Measurements from ENCODE around the gene ABLIM3.

DNA sequence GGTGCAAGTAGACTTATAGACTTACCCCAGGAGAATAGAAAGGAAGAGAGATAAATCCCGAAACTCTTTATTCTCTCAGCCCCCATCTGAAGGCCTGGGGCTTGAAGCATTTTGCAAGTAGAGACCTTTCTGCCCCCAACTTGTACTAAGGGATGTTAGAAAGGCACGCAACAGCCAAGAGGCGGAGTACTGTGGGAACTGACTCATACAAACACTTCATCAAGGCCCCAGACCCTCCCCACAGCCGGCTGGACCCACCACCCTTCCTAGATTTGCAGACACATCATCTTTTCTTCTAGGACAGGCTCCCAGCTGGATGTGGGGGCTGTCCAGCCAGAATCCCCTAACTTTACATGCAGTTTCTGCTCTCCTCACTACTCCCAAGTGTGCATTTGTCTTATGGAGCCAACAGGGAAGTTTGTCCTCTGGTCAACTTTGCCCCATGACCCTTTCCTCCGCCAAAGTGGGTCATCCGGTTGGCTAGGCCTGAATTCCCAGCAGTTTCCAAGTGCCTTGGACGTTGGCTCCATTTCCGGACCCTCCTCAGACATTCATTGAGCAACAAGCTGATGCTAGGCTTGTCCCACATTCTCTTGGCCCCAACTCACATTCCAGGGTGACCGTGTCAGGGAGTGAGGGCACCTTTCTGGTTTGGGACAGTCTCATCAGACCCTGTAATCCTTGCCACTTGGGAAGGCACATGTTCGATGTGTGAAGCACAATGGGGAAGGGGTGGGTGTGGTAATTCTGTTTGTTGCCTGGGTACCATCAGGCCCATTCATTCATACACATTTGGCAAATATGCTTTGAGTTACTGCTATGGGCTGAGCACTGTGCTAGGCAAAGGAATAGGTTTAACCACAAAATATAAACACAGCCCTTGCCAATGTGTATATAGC, 64.6 kb downstream of the ABLIM3 start:
- TF ChIP-seq, protein P1, sequence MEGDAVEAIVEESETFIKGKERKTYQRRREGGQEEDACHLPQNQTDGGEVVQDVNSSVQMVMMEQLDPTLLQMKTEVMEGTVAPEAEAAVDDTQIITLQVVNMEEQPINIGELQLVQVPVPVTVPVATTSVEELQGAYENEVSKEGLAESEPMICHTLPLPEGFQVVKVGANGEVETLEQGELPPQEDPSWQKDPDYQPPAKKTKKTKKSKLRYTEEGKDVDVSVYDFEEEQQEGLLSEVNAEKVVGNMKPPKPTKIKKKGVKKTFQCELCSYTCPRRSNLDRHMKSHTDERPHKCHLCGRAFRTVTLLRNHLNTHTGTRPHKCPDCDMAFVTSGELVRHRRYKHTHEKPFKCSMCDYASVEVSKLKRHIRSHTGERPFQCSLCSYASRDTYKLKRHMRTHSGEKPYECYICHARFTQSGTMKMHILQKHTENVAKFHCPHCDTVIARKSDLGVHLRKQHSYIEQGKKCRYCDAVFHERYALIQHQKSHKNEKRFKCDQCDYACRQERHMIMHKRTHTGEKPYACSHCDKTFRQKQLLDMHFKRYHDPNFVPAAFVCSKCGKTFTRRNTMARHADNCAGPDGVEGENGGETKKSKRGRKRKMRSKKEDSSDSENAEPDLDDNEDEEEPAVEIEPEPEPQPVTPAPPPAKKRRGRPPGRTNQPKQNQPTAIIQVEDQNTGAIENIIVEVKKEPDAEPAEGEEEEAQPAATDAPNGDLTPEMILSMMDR (conservative IDR thresholded peaks at IDR 0.05), result no peak
- TF ChIP-seq EZH2 (IDR thresholded peaks at IDR 0.05; ENCODE audit: low read depth), result no peak
